Hematopoietic multipotent progenitor cell treated with erythropoietin and hydrocortisone succinate and interleukin-3 and kit ligand, for 17 days (in vitro differentiated cells): ENCODE results near the gene CCNJL.
A peak's percentile ranks its signal among the peaks of the same experiment; 100 is the strongest.

Experiments
- DNase-seq: peaks from one replicate; pipeline ENCODE4 v3.0.0-alpha.2; 2015; ENCODE audit warnings: low spot score

Gene CCNJL

DNA sequence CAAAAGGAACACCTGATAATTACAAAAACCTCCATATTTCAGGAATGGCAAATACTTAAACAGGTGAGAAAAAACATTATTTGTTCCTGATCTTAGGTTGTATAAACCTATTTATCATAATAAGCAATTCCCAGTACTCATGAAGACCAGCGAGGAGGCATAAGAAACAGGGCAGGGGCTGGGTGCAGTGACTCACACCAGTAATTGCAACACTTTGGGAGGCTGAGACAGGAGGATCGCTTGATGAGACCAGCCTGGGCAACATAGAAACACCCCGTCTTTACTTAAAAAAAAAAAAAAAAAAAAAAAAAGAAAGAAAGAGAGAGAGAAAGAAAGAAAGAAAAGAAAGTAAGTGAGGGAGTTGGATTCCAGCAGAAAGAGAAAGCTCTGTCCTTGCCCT, 21.6 kb downstream of the CCNJL start:
- DNase-seq: no peak

DNA sequence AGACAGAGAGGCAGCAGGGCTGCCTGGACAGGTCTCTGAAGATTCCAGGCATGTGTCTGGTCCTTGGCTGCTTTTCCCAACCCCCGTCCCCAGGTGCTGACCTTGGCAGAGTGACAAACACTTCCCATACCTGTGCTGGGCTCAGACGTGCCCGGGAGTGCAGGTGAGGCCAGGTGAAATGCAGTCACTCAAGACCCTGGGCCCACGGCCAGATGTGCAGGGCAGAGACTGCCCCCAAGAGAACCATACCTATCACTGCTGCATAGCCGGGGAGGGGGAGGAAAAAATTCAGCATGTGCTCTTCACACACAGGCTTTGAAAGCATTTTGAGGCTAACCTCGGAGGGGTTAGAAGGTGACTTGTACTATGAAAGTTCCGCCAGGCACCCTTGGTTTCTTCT, 22.6 kb downstream of the CCNJL start:
- no peak for DNase-seq

DNA sequence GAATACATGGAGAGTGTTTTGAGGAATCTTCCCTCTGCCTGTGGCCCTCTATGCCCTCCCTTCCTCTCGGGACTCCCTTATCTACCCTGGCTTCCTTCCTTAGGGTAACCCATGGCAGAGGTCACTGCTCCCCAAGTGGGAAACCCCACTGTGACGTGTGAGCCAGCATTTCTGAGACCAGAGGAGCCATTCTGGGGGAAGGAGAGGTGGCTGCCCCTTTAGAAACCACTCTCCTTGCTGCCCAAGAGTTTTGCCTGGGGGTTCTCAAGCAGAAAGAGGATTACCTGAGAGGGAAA, 23.1 kb downstream of the CCNJL start:
- no peak for DNase-seq

DNA sequence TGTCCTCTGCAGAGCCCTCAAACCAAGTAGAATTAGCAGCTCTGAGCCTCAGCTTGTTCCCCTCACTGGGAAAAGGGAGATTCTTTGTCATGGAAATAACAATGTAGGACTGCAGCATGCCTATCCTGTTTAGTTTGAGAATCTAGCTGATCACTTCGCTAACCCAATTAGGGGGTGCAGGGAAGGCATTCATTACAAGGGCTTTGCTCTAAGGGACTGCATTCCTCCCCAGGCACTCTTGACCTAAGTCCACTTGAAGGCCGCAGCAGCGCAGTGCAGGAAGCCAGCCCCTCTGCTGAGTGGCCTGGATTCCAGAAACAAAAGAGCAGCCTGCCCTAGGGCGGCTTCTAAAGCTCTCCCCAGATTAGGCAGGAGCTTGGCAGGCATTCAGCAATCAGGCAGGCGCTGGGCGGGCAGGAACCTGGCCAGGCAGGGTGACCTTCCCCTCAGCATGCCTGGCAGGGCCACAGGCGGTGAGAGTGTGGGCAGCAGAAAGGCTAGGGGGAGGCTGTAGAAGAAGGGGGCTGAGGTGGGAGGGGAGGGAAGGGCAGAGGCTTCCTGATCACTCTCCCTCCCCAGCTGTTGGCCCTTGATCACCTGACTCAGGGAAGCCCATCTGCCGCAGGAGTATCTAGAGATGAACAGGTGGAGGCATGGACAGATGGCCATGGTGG, 24.8 kb downstream of the CCNJL start:
- no peak for DNase-seq

DNA sequence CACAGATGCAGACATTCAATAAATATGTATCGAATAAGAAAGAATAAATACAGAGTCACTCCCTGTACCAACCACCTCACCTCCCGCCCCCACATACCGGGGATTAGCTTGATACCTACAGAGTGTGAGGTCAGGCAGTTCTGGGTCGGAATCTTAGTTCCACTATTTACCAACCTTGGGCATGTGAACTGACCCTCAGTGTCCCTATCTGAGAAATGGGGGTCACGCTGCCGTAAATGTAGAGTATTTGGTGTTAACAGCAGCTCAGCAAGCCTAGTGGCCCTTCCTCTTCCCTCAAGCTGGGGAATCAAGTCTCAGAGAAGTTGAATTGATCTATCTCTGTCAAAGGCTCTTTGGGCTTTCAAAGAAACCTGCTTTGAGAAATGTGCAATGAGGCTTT, 25.4 kb downstream of the CCNJL start:
- DNase-seq: no peak

DNA sequence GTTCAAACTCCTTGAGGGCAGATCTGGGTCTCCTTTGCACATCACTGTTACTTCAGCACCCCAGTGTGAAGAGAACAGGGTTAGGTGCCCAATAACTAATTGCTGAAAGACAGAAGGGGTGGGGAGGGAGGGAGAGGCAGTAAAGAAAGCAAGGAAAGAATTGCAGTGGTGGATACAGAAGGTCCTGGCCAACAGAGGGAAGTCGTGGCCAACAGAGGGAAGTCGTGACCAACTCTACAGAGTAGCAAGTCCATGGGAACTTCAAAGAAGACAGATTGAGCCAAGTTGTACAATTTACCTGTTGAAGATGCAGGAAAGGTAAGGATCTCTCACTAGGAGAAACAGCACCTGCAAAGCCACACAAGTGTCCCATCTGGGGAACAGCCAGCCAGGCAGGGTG, 27.0 kb downstream of the CCNJL start:
- no peak for DNase-seq

DNA sequence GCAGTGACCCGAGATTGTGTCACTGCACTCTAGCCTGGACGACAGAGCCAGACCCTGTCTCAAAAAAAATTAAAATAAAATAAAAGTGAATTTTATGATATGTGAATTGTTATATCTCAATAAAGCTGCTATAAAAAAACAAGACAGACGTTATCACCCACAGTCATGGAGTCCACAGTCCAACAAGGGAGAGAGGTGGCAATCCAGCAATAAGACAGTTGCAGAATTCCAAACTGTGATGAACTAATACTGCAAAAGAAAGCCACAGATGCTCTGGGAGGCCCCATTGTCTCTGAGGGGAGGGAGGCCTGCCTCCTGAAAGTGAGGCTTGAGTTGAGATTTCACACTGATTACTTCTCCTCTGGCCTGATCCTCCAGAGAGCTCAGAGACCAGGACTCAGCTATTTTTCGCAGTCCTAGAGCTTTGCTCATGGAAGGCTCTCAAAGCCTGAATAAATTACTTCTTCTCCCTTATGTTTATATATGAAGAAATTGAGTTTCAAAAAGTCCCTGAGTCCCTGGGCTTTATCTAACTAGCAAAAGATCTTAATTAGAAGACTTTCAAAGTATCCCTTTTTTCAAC, 28.0 kb downstream of the CCNJL start:
- no peak for DNase-seq

DNA sequence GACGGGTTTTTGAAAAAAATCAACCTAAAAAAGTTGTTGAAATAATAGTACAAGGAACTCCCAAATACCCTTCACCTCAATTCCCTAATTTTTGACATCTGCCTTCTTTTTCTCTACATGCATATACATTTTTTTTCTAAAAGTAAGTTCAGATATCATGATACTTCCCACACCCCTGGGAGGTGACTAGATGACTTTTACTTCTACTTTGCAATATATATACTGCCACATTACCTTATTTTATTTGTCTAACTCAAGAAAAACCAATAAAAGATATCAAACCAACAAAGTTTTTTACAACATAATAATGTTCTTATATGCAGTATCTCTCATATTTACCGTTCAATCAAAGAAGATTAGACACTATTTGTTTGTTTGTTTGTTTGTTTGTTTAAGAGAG, 31.1 kb downstream of the CCNJL start:
- no peak for DNase-seq

DNA sequence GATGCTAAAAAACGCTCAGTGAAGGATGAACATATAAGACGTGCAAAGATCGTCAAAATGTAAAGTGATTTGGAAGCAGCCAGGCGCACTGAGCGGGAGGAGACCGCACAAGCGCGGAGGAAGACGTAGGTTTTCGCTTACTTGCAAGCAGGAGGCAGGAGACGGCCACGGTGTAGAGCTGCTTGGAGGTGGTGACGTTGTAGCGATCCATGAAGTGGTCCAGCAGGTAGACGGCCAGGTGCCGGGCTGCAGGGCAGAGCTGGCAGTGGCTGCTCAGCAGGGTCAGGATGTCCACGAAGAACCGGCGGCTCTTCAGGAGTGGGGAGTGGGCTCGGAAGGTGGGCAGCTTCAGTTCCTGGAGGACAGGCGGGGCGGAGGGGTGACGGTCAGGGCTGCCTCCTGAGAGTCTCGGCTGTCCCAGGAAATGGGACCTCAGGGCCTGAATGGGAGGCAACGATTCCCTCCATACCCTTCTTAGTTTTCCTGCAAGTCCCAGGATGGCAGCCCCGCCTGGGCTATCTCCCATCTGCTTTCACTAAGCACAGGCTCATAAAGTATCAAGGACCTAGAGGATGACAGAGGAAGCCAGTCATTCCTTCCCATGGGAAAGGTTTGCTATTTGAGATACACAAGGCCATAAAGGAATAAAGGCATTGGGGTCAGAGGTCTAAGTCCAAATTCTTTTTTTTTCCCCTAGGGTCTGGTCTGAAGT, 31.8 kb downstream of the CCNJL start:
- no peak for DNase-seq

DNA sequence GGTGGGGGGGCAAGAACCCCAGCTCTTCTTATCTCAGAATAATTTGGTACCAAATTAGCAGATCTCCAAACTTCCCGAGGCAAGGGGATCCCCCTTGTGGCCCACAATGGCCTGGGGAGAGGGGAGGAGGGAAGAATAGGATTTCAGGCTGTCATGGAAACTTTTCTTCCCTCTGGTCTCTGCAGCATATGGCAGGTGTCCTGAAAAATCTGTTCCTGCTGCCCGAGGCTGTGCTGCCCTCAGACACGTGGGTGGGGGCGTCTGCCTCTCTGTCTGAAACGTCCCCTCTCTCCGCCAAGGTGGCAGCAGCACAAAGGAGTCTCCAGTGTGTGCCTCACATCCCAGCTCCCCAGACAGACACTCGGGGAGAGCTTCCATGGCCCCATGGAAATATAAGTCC, 34.0 kb downstream of the CCNJL start:
- no peak for DNase-seq

DNA sequence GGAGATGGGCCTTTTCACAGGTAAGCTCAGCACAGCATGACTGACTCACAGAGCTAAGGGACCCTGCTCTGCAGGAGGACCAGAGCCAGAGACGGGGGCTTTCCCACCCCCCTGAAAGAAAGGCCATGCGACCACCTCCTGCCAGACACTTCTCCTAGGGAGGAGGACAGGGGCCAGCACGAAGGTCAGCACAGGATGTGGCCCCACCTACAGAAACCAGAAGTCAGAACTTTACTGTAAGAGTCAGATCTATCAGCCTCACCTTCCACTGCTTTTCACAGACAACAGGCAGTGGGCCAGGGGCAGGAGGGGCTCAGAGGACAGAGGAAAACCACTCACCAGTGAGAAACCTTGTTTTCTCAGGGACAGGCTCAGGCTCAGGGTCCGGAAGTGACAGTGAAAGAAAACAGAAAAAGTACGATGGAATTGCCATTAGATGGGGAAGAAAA, 37.9 kb downstream of the CCNJL start:
- no peak for DNase-seq

DNA sequence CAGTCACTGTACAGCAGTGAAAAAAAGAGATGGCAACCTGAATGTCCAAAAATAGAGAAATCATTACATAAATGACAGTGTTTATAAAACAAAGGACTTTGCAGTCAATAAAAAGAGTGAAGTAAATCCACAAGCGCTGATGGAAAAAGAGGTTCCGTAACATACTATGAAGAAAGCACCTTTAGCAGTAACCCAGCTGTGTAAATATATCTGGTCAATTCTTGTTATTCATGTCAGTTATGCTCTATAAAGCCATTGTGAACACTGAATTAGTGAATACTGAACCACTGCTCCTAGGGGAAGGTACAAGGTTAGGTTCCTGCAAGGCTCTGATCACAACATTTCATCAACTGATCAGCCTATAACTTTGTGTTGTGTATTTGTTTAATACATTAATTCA, 39.5 kb downstream of the CCNJL start:
- DNase-seq: no peak

DNA sequence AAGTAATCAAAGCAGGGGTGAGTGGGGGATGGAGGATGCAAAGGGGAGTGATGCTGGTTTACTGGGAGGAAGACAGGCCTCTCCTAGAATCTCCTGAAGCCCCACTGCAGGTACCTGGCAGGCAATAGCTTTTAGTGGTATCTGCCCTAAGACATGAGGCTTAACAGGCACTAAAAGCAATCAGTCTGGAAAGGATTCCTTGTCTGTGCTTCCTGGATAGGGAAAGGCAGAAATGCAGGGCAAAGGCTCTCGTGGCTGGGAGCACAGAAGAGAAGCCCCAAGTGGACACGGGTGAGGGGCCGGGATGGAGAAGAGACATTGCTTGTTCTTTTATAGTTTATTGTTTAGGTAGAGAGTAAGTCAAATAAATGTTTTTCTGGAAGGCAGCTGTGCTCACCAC, 40.1 kb downstream of the CCNJL start:
- no peak for DNase-seq

DNA sequence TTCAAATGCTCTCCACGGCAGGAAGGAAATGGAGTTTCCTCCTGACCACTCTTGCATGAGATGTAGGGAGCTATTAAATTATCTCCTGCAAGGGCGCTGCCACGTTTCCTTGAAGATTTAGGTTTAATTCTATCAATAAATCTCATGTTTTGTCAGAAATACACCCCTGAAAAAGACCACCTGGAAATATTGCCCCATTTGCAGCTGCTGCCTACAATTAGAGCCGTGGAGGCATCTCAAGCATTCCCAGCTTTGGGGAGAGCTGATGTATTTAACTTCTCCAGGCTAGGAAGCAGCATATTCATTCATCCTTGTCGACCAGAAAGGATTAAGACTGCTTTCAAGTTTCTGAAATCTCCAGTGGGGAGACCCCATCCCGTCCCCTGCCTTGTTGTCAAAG, 40.5 kb downstream of the CCNJL start:
- no peak for DNase-seq

DNA sequence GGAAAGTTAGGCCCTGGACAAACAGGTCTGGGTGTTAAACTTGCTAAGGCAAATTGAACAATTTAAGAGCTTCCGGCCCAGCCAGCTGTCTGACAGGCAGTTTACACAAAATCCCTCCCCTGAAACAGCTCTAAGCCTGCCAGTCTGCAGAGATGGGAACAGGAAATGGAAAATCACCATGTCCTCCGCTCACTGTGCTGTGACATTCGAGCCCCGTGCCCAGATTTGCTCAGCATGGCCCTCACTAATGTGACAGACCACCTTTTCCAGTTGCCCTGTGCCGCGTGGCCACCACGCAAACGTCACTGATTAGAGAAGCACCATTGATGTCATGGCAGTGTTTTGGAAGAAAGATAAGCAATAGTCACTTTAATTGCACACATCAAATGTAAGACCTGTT, 41.0 kb downstream of the CCNJL start:
- no peak for DNase-seq

DNA sequence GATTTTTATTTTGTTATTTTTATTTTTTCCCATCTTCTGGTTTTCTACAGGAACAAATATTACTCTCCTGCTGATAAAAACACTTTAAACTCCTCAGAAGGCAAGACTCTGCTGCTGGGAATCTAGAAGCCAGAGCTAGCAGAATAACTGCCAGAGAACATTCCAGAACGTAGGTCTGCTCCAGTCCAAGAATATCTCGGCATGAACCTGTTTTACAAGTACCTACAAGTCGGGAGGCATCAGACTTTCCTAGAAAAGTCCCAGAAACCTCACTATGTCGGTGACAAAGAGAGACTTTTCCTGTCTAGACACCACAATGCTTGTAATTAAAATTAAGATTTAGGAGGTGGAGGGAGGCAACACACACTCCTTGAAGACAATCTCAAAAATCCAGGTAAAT, 41.7 kb downstream of the CCNJL start:
- DNase-seq: no peak

DNA sequence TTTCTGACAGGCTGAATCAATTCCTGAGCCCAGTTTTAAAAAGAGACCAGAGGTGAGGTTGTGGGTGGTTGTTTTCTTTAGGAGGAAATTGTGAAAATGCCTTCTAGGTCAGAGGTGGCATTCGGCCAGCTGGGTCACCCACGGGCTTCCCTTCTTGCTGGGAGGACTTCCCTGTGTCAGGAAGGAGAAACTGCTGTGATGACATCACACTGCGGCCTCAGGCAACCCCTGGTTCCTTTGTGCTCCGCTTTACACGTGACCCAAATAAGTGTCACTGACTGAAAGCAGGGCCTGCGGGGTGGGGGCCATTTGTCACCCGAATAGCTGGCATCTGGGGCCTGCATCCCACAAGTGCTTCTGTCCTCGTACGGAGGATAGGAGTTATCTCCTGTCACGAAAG, 43.3 kb downstream of the CCNJL start:
- DNase-seq: no peak

DNA sequence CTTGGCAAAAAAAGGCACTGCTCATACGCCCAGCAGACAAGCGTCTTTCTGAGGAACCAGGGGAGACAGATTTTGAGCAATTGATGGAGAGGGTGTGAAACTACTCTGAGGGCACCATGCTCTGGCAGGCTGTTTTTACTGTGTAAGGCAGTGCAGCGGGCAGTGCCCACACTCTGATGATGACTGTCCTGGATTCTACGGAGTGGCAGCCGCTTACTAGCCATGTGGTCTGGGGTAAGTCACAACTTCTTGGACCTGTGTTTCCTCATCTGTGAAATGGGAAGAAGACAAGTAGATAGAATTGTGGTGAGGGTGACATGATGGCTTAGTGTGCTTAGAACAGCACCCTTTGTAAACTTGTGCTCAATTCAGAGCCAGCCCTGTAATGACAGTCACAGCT, 44.2 kb downstream of the CCNJL start:
- DNase-seq: no peak

DNA sequence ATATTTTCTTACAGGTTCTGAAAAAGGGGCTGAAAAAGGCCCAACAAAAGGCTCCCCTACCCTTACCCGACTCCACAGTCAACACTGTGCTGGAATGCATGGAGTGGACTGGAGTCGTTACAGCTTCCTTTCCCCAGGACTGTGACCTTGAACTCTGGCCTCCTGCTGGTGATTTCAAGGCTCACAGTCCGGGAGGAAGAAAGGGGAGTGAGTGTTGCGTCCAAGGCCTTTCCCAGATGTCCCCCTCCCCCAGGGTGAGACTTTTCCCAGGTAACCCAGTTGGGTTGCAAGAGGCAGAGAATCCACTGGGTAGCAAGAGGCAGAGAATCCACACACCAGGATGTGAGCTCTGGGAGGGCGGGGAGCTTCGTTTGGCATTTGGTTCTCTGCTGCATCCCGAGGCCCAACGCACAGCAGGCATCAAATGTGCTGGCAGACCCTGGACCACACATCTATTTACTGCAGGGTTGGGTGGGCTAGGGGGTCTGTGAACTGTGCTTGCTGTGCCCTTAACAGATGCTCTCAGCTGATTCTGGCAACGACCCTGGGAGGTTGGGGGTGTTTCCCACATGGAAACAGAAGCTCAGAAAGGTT, 45.5 kb downstream of the CCNJL start:
- DNase-seq: no peak

DNA sequence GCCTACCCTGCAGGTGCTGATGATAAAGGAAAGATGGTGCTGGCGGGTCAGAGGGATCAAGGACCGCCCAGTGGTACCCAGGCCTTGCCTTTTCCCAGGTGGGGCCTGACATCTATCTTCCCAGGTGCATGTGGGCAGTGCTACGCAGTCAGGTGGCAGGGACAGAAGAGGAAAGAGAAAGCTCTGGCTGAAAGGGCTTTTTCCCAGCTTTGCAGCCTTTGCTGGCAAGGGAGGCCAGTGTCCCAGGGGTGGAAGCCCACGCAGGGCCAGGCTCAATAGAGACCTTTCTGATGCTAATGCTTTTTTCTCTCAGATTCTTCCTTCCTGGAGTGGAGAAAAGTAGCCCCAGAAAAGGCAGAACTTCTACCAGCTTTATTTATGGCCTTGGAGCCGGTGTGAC, 46.3 kb downstream of the CCNJL start:
- no peak for DNase-seq

DNA sequence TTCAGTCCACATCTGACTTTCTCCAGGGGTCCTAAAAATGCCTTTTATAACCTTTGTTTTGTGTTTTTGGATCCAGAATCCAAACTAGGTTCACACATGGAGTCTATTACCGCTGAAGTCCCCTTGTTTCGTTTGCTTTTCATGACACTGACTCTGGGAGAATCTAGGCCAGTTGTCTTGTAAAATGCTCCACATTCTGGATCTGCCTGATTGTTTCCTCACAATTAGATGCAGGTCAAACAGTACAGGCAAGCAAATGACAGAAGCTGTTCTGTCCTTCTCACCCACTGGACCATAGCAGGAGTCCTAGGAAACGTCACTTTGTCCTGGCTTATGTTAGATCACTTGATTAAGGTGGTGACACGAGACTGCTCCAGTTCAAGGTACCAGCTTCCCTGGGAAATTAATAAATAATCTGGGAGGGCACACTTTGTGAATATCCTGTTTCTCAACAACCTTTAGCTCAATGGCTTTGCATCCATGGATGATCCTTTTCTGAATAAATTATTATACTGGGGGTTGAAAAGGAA, 49.0 kb downstream of the CCNJL start:
- peak; percentile 13 for DNase-seq

DNA sequence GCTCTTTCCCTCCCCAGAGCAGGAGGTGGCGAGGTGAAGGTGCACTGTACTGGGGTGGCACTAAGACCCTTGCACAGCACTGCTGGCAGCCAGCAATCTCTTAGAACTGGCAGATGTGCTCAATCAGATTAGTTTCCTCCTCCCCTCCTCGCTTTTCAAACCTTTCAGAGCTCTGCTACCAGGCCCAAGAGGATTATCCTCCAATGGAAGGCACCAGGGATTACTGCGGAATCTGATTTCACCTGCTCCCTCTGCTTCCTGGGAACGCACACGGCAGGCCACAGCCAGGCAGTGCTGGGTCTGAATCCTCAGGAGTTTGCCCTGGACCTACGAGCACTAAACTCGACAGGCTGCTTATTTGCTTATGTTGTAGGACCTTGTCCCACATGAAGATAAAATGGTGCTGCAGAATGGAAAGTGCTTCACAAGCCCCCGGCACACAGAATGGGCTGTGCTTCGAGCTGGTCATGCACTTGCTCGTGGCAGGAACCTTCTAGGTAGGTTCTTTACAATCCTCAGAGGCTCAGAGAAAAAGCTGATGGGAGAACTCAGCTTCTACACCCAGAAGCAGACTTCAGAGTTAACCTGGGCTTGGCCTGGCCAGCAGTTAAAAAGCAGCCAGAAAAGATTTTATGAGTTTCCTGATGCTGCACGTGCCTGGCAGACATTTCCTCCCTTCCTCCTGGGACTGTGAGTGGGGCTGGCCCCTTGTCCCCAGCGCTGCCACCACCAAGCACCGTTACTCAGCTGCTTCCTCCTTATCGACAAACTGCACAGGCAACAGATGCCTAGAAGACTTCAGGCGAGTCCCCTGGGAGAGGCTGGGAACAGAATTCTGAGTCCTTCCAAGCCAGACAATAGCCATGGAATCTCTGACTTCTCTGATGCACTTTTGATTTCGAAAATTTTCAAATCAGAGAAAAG, 50.0 kb downstream of the CCNJL start:
- DNase-seq: peak; percentile 64
